Calu3 (cell line): Measurements from ENCODE around the gene SYNGR1. TPM values are rescaled to one million over a fixed set of nuclear protein-coding genes. Genes with fewer than 3 reads are reported as not detected.

ENCODE experiments used
- Bru-seq: library from RNA; stranded (reverse); fragments of 400-500 nt; gene quantifications from one replicate; lab custom pipeline; 2021; lab: Mats Ljungman, UMichigan
- BruChase-seq, 2 experiments: library from RNA; stranded (reverse); fragments of 400-500 nt; gene quantifications; one replicate each; lab custom pipeline; 2021; lab: Mats Ljungman, UMichigan
- BruUV-seq: library from RNA; stranded (reverse); fragments of 400-500 nt; replicated peaks from 2 replicates; lab custom pipeline; 2021; lab: Mats Ljungman, UMichigan
- CTCF ChIA-PET: fragments of 300-600 bp; sonication (Branson Sonifier 250); formaldehyde crosslinking; loops from one replicate; lab custom pipeline; 2022; ENCODE audit warnings: antibody characterized with exemption; lab: Charles Lee
- DNase-seq: peaks from one replicate; pipeline ENCODE4 v3.0.0; 2022
- H3K27ac Mint-ChIP-seq: one replicate; pipeline ENCODE4 v1.8.0; 2022; ENCODE audit warnings: mixed read lengths; ENCODE audit not compliant: unreplicated experiment
- H3K27me3 Mint-ChIP-seq: one replicate; pipeline ENCODE4 v1.8.0; 2022; ENCODE audit warnings: mixed read lengths; ENCODE audit not compliant: unreplicated experiment
- H3K36me3 Mint-ChIP-seq: one replicate; pipeline ENCODE4 v1.8.0; 2022; ENCODE audit warnings: mild to moderate bottlenecking, moderate library complexity, mixed read lengths; ENCODE audit not compliant: insufficient read depth, unreplicated experiment
- H3K4me1 Mint-ChIP-seq: one replicate; pipeline ENCODE4 v1.8.0; 2022; ENCODE audit warnings: mild to moderate bottlenecking, low read depth, mixed read lengths; ENCODE audit not compliant: unreplicated experiment
- H3K4me3 Mint-ChIP-seq: one replicate; pipeline ENCODE4 v1.8.0; 2022; ENCODE audit warnings: mild to moderate bottlenecking, low read depth, moderate library complexity, mixed read lengths; ENCODE audit not compliant: unreplicated experiment
- H3K9me3 Mint-ChIP-seq: one replicate; pipeline ENCODE4 v1.8.0; 2022; ENCODE audit warnings: low read depth, mixed read lengths; ENCODE audit not compliant: unreplicated experiment
- intact Hi-C: fragments of 100-400 bp; cut with micrococcal nuclease; formaldehyde crosslinking; loops from one replicate; pipeline ENCODE4 v1.10.0; 2022; ENCODE audit not compliant: unreplicated experiment
- long read RNA-seq: library from polyadenylated mRNA; stranded (forward); transcript quantifications from one replicate; pipeline ENCODE4 v2.0.0, GENCODE V29; 2022
- total RNA-seq: library from RNA; stranded (reverse); gene quantifications from 2 replicates; pipeline ENCODE4 v1.2.3, GENCODE V29; 2022
- TF ChIP-seq, protein P1 (sequence below): fragments of 200-600 bp; IDR thresholded peaks from one replicate; pipeline ENCODE4 v1.8.0; 2022; ENCODE audit warnings: antibody characterized with exemption; ENCODE audit not compliant: unreplicated experiment

Gene SYNGR1, protein sequence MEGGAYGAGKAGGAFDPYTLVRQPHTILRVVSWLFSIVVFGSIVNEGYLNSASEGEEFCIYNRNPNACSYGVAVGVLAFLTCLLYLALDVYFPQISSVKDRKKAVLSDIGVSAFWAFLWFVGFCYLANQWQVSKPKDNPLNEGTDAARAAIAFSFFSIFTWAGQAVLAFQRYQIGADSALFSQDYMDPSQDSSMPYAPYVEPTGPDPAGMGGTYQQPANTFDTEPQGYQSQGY
- total RNA-seq = 12.3 and 16.8 TPM in 2 replicates
- percentile 37 among the genes with signal in this experiment for Bru-seq, nascent RNA
- percentile 36 among the genes with signal in this experiment for BruChase-seq, experiment 1, labeled RNA remaining after a 6-hour chase
- percentile 41 among the genes with signal in this experiment for BruChase-seq, experiment 2, labeled RNA remaining after a 2-hour chase
- long read RNA-seq, full-length matches to known transcripts = 36 of 47 reads
- long read RNA-seq, partial matches to known transcripts = 1 of 47 reads
- long read RNA-seq, other reads (novel, unspliced or antisense) = 10 of 47 reads

DNA sequence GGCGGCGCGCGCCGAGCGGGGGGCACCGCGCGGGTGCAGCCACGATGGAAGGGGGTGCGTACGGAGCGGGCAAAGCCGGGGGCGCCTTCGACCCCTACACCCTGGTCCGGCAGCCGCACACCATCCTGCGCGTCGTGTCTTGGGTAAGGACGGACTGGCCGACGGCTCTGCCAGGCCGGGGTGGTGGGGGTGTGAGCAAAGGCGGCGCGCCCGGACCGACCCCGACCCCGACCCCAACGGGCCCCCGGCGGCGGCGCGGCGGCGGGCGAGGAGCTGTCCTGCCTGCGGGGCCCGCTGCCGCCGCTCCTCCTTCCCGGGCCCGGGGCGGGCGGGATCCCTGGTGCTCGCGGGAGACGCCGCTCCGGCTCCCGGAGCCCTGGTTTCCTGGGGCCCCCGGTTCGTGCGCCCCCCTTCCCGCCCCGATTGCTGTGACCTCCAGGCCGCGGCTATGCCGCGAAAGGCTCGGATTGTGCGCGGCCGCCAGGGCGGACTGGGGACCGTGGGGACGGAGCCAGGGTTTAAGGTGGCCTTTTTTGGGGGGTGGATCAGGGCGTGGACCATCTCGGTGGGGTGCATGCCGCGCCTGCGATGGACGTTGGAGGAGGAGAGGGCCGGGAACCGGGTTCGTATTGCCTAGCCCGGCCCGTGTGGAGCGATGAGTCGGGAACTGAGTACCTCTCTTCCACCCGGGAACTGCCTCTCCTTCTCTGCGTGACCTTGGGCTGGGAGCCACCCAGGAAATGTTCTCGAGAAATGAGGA is at the start of gene SYNGR1:
TSS of gene SYNGR1 (plus strand) at position 25 of the 760 bp plus-strand sequence. CDS start at position 45, 20 bp downstream.
- no TSS peak for BruUV-seq
- H3K36me3 Mint-ChIP-seq = peaks cover 15% of the 10 kb centered on the region
- intact Hi-C loops = no loop called here
- peak within 1 kb of the TSS; percentile 67 for H3K4me3 Mint-ChIP-seq
- no peaks in the 10 kb centered on the region for H3K9me3 Mint-ChIP-seq
- no peaks in the 10 kb centered on the region for H3K4me1 Mint-ChIP-seq
- DNase-seq = peak; percentile 17
- H3K27ac Mint-ChIP-seq = peak within 1 kb of the TSS; percentile 36
- TF ChIP-seq, protein P1, sequence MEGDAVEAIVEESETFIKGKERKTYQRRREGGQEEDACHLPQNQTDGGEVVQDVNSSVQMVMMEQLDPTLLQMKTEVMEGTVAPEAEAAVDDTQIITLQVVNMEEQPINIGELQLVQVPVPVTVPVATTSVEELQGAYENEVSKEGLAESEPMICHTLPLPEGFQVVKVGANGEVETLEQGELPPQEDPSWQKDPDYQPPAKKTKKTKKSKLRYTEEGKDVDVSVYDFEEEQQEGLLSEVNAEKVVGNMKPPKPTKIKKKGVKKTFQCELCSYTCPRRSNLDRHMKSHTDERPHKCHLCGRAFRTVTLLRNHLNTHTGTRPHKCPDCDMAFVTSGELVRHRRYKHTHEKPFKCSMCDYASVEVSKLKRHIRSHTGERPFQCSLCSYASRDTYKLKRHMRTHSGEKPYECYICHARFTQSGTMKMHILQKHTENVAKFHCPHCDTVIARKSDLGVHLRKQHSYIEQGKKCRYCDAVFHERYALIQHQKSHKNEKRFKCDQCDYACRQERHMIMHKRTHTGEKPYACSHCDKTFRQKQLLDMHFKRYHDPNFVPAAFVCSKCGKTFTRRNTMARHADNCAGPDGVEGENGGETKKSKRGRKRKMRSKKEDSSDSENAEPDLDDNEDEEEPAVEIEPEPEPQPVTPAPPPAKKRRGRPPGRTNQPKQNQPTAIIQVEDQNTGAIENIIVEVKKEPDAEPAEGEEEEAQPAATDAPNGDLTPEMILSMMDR = no peak
- no peaks in the 10 kb centered on the region for H3K27me3 Mint-ChIP-seq
- CTCF ChIA-PET = interaction anchor here (0.6 kb wide), 1 partner anchor 101 kb away, joined by 3 read pairs; no protein-coding TSS in a partner anchor

DNA sequence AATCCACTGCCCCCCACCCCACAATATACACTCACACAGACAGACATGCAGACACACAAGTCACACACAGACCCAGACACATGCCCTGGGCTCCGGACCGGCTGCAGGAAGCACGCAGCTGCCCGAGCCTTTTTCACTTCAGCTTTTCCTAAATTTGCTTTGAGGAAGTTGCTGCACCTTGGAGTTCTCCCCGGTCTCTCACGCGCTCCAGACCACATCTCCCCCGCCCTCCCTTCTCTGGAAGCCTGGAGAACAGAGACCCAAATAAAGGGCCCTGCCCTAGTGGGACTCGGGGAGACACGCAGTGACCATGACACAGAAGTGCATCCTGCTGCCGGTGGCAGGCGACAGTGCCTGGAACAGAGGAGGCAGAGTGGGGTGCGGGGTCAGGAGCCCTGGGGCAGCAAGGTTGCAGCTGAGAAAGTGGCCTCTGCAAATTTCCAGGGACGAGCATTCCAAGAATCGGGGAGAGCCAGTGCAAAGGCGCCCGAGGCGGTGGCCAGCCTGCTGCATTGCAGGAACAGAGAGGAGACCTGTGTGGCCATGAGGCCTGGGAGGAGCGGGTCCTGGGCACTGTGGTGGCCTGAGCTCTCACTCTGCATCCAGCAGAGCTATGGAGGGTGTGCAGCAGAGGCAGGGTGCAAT is 49.5 kb upstream of the SYNGR1 start:
- DNase-seq = no peak
- peak overlapping the region; percentile 16 for H3K27ac Mint-ChIP-seq
- H3K27me3 Mint-ChIP-seq = no peaks in the 10 kb centered on the region
- TF ChIP-seq, protein P1 = no peak
- H3K4me1 Mint-ChIP-seq = peaks cover 57% of the 10 kb centered on the region
- BruUV-seq = no TSS peak
- intact Hi-C loops = no loop called here
- CTCF ChIA-PET = interaction anchor here (0.6 kb wide), 1 partner anchor 1501 kb away, joined by 4 read pairs; no protein-coding TSS in a partner anchor
- H3K36me3 Mint-ChIP-seq = no peaks in the 10 kb centered on the region
- H3K9me3 Mint-ChIP-seq = no peaks in the 10 kb centered on the region
- peak overlapping the region; percentile 20 for H3K4me3 Mint-ChIP-seq

DNA sequence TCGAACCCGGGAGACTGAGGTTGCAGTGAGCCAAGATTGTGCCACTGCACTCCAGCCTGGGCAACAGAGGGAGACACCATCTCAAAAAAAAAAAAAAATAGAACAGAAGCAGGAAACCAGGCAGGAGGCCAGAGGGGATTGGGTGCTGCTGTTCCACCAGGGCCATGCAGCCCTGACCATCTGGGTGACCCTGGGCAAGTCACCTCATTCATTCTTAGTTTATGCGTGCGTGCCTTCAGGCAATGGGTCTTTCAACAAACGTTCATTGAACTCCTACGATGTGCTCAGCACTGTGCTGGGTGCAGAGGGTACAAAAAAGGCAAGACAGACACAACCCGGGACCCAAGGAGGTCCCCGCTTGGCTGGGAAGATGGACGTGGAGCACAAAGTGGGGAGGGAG is 48.7 kb upstream of the SYNGR1 start:
- Mint-ChIP-seq H3K9me3 (no peaks in the 10 kb centered on the region), H3K27me3 (no peaks in the 10 kb centered on the region), H3K4me1 (peaks cover 53% of the 10 kb centered on the region), H3K4me3 (no peak overlapping the region), H3K36me3 (peaks cover under 1% of the 10 kb centered on the region), H3K27ac (no peak overlapping the region)
- no TSS peak for BruUV-seq
- CTCF ChIA-PET = no interaction called here
- TF ChIP-seq, protein P1 = no peak
- intact Hi-C loops = no loop called here
- DNase-seq = no peak

DNA sequence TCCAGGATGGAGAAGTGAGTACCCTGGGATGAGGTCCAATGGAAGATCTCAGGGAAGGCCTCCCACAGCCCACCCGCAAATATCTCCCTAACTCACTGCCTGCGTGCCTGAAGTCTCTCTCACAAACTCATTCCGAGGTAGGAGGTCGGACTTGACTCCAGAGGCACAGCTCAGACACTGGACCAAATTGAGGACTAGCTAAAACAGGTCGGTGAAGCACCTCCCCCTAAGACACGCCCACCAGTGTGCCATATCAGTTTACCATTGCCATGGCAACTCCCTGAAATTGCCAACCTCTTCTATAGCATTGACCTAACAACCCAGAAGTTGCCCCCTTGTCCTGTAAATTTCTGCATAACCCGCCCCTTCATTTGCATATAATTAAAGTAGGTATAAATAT is 47.9 kb upstream of the SYNGR1 start:
- H3K27ac Mint-ChIP-seq = no peak overlapping the region
- DNase-seq = no peak
- TF ChIP-seq, protein P1 = no peak
- peaks cover 8% of the 10 kb centered on the region for H3K36me3 Mint-ChIP-seq
- CTCF ChIA-PET = interaction anchor here (0.6 kb wide), 3 partner anchors 96 to 1440 kb away, joined by 3 to 6 read pairs (median 5); no protein-coding TSS in a partner anchor
- intact Hi-C loops = no loop called here
- H3K9me3 Mint-ChIP-seq = no peaks in the 10 kb centered on the region
- no TSS peak for BruUV-seq
- no peak overlapping the region for H3K4me3 Mint-ChIP-seq
- no peaks in the 10 kb centered on the region for H3K27me3 Mint-ChIP-seq
- peaks cover 53% of the 10 kb centered on the region for H3K4me1 Mint-ChIP-seq
